HG02981 (cell line): Measurements from ENCODE around the gene TRAK1.
A peak's percentile ranks its signal among the peaks of the same experiment; 100 is the strongest.

Source experiments
- ATAC-seq: cut with Tn5 transposase; IDR thresholded peaks from one replicate; pipeline ENCODE4 v1.9.1; 2021; ENCODE audit warnings: mild to moderate bottlenecking, moderate library complexity; ENCODE audit not compliant: unreplicated experiment

Gene TRAK1

GRCh38 chr3:42067326-42067725 is 23.8 kb upstream of the TRAK1 start:
- peak; percentile 81 for ATAC-seq

GRCh38 chr3:42068303-42069088 is 22.7 kb upstream of the TRAK1 start:
- no peak for ATAC-seq

GRCh38 chr3:42070089-42070488 is 21.1 kb upstream of the TRAK1 start:
- ATAC-seq = no peak

- no peak for ATAC-seq
Measured at GRCh38 chr3:42070524-42070923, 20.6 kb upstream of the TRAK1 start.

- ATAC-seq = peak; percentile 60
Measured at GRCh38 chr3:42071904-42072812, 19.0 kb upstream of the TRAK1 start.

GRCh38 chr3:42072831-42073301 is 18.3 kb upstream of the TRAK1 start:
- no peak for ATAC-seq

GRCh38 chr3:42077785-42078184 is 13.4 kb upstream of the TRAK1 start:
- ATAC-seq = no peak

GRCh38 chr3:42078677-42079076 is 12.5 kb upstream of the TRAK1 start:
- ATAC-seq = no peak

GRCh38 chr3:42079701-42080452 is 11.3 kb upstream of the TRAK1 start:
- no peak for ATAC-seq

GRCh38 chr3:42080453-42080872 is 10.7 kb upstream of the TRAK1 start:
- no peak for ATAC-seq

- peak; percentile 46 for ATAC-seq
Measured at GRCh38 chr3:42081838-42082473, 9.2 kb upstream of the TRAK1 start.

GRCh38 chr3:42084586-42084985 is 6.6 kb upstream of the TRAK1 start:
- no peak for ATAC-seq

- no peak for ATAC-seq
Measured at GRCh38 chr3:42085641-42086376, 5.3 kb upstream of the TRAK1 start.

GRCh38 chr3:42088803-42089530 is 2.2 kb upstream of the TRAK1 start:
- ATAC-seq = no peak

- ATAC-seq = no peak
Measured at GRCh38 chr3:42092006-42092405, 849 bp downstream of the TRAK1 start.

- ATAC-seq = peak; percentile 43
Measured at GRCh38 chr3:42094128-42094527, 3.0 kb downstream of the TRAK1 start.

- ATAC-seq = no peak
Measured at GRCh38 chr3:42094691-42095391, 3.7 kb downstream of the TRAK1 start.

GRCh38 chr3:42095540-42095939 is 4.4 kb downstream of the TRAK1 start:
- no peak for ATAC-seq
